Smooth muscle cell (in vitro differentiated cells): ENCODE measurements around the gene WBP1L. TPM values are rescaled to one million over a fixed set of nuclear protein-coding genes. Genes with fewer than 3 reads are reported as not detected.

Experiments
- DNase-seq: peaks from one replicate; lab custom pipeline; 2025; ENCODE audit not compliant: unreplicated experiment; lab: John Stamatoyannopoulos, UW
- H2AFZ ChIP-seq: fragments of 200-600 bp; sonication (generic); 2 replicates; pipeline ENCODE4 v1.6.0; 2016; ENCODE audit warnings: antibody characterized with exemption, low read depth, mild to moderate bottlenecking
- H3F3A ChIP-seq: fragments of 200-600 bp; sonication (generic); 2 replicates; pipeline ENCODE4 v1.6.0; 2017; ENCODE audit warnings: antibody characterized with exemption, low read depth
- H3K27ac ChIP-seq: fragments of 200-600 bp; sonication (generic); 2 replicates; pipeline ENCODE4 v1.5.1; 2016; ENCODE audit warnings: low read depth, mild to moderate bottlenecking
- H3K27me3 ChIP-seq: fragments of 200-600 bp; sonication (generic); 2 replicates; pipeline ENCODE4 v1.6.1; 2016; ENCODE audit warnings: low read depth, mild to moderate bottlenecking
- H3K36me3 ChIP-seq: fragments of 200-600 bp; sonication (generic); 2 replicates; pipeline ENCODE4 v1.5.1; 2016; ENCODE audit warnings: low read depth
- H3K4me1 ChIP-seq: fragments of 200-600 bp; sonication (generic); 2 replicates; pipeline ENCODE4 v1.5.1; 2016; ENCODE audit warnings: low read depth
- H3K4me2 ChIP-seq: fragments of 200-600 bp; sonication (generic); 2 replicates; pipeline ENCODE4 v1.6.0; 2016; ENCODE audit warnings: mild to moderate bottlenecking
- H3K4me3 ChIP-seq: fragments of 200-600 bp; sonication (generic); 2 replicates; pipeline ENCODE4 v1.5.1; 2016; ENCODE audit warnings: mild to moderate bottlenecking
- H3K79me2 ChIP-seq: fragments of 200-600 bp; sonication (generic); 2 replicates; pipeline ENCODE4 v1.6.0; 2016; ENCODE audit warnings: low read depth, mild to moderate bottlenecking
- H3K9ac ChIP-seq: fragments of 200-600 bp; sonication (generic); 2 replicates; pipeline ENCODE4 v1.6.0; 2016; ENCODE audit warnings: low read depth
- H3K9me3 ChIP-seq: fragments of 200-600 bp; sonication (generic); replicated peaks from 2 replicates; pipeline ENCODE4 v1.5.1; 2016; ENCODE audit warnings: low read depth
- H4K20me1 ChIP-seq: fragments of 200-600 bp; sonication (generic); 2 replicates; pipeline ENCODE4 v1.6.0; 2016; ENCODE audit warnings: low read depth
- CTCF ChIP-seq: fragments of 200-600 bp; sonication (generic); IDR thresholded peaks from 2 replicates; pipeline ENCODE4 v1.5.1; 2017; ENCODE audit warnings: borderline replicate concordance, mild to moderate bottlenecking, antibody characterized with exemption; ENCODE audit not compliant: insufficient read depth, poor library complexity, severe bottlenecking
- WGBS: methylation state at CpG from one replicate; pipeline ENCODE4 v1.1.7; 2016; ENCODE audit warnings: low lambda C conversion rate; 5-methylcytosine and 5-hydroxymethylcytosine counted together
- polyA plus RNA-seq: library from polyadenylated mRNA; unstranded; fragments of >200 nt; fragmentation: Nextera tagmentation; extraction: Ambion mirVana; gene quantifications from 2 replicates; pipeline ENCODE4 v1.2.1, GENCODE V29; 2016
- total RNA-seq: library from RNA; depleted of rRNA; stranded (reverse); fragments of >200 nt; gene quantifications from 2 replicates; pipeline ENCODE4 v1.2.3, GENCODE V29; 2014

Gene WBP1L
- total and polyA plus RNA-seq, 2 experiments from 2014 or later = 18.0 to 45.3 TPM

GRCh38 chr10:102705531-102705930 is 38.2 kb upstream of the WBP1L start:
- H3K79me2 ChIP-seq = peaks cover 57% of the 10 kb centered on the region
- no peak overlapping the region for H2AFZ ChIP-seq
- peaks cover 5% of the 10 kb centered on the region for H3K4me1 ChIP-seq
- WGBS = 94% methylated on average over 2 of the region's 2 CpGs
- H3K36me3 ChIP-seq = no peaks in the 10 kb centered on the region
- H3F3A ChIP-seq = no peaks in the 10 kb centered on the region
- H3K4me2 ChIP-seq = peak overlapping the region; percentile 8
- no peaks in the 10 kb centered on the region for H3K9me3 ChIP-seq
- DNase-seq = no peak
- H3K9ac ChIP-seq = no peak overlapping the region
- no peak for TF ChIP-seq CTCF
- H3K27me3 ChIP-seq = no peaks in the 10 kb centered on the region
- H4K20me1 ChIP-seq = peaks cover 45% of the 10 kb centered on the region
- H3K4me3 ChIP-seq = no peak overlapping the region
- H3K27ac ChIP-seq = peak overlapping the region; percentile 19

GRCh38 chr10:102710609-102711008 is 33.1 kb upstream of the WBP1L start:
- H3K9me3 ChIP-seq = no peaks in the 10 kb centered on the region
- no peak for TF ChIP-seq CTCF
- DNase-seq = no peak
- H3K27me3 ChIP-seq = no peaks in the 10 kb centered on the region
- H4K20me1 ChIP-seq = peaks cover 23% of the 10 kb centered on the region
- H2AFZ ChIP-seq = no peak overlapping the region
- H3K36me3 ChIP-seq = no peaks in the 10 kb centered on the region
- H3K79me2 ChIP-seq = peaks cover 67% of the 10 kb centered on the region
- peaks cover 22% of the 10 kb centered on the region for H3K4me1 ChIP-seq
- peak overlapping the region; percentile 86 for H3K4me2 ChIP-seq
- H3K9ac ChIP-seq = peak overlapping the region; percentile 47
- H3F3A ChIP-seq = peaks cover 17% of the 10 kb centered on the region
- no peak overlapping the region for H3K4me3 ChIP-seq
- peak overlapping the region; percentile 91 for H3K27ac ChIP-seq
- 10% methylated on average over 4 of the region's 4 CpGs for WGBS

GRCh38 chr10:102712089-102712488 is 31.7 kb upstream of the WBP1L start:
- Histone ChIP-seq H3K4me3 (no peak overlapping the region), H3K9ac (no peak overlapping the region), H3K9me3 (no peaks in the 10 kb centered on the region), H4K20me1 (peaks cover 22% of the 10 kb centered on the region), H3F3A (peaks cover 17% of the 10 kb centered on the region), H3K27ac (peak overlapping the region; percentile 91), H3K27me3 (no peaks in the 10 kb centered on the region), H3K36me3 (no peaks in the 10 kb centered on the region), H3K4me2 (peak overlapping the region; percentile 86), H3K4me1 (peaks cover 22% of the 10 kb centered on the region), H2AFZ (no peak overlapping the region), H3K79me2 (peaks cover 55% of the 10 kb centered on the region)
- no peak for TF ChIP-seq CTCF
- 85% methylated on average over 4 of the region's 4 CpGs for WGBS
- no peak for DNase-seq

- DNase-seq = no peak
- Histone ChIP-seq H3K4me3 (peak overlapping the region; percentile 89), H3K36me3 (no peaks in the 10 kb centered on the region), H3K27me3 (no peaks in the 10 kb centered on the region), H3K79me2 (peaks cover 55% of the 10 kb centered on the region), H4K20me1 (peaks cover 15% of the 10 kb centered on the region), H3K27ac (peak overlapping the region; percentile 91), H3K9ac (peak overlapping the region; percentile 90), H3K4me2 (peak overlapping the region; percentile 86), H2AFZ (peak overlapping the region; percentile 75), H3K4me1 (peaks cover 29% of the 10 kb centered on the region), H3F3A (peaks cover 17% of the 10 kb centered on the region), H3K9me3 (no peaks in the 10 kb centered on the region)
- TF ChIP-seq CTCF = no peak
- 7% methylated on average over 8 of the region's 8 CpGs for WGBS
Observed at GRCh38 chr10:102712843-102713538, 30.8 kb upstream of the WBP1L start.
